ENCODE data around the gene P3H2.
"Not testable (repeated sequence)": the region's sequence is repeated elsewhere in the genome, so short reads cannot be mapped to it uniquely, and the experiment has no call there.

P3H2 gene

GRCh38 chr3:190076136-190076535 lies 44.6 kb downstream of the P3H2 start:
- no peak for DNase-seq (ENCODE audit: low read depth)
- H3K4me3 ChIP-seq (ENCODE audit: low read depth, low read length) = no peak overlapping the region

DNA sequence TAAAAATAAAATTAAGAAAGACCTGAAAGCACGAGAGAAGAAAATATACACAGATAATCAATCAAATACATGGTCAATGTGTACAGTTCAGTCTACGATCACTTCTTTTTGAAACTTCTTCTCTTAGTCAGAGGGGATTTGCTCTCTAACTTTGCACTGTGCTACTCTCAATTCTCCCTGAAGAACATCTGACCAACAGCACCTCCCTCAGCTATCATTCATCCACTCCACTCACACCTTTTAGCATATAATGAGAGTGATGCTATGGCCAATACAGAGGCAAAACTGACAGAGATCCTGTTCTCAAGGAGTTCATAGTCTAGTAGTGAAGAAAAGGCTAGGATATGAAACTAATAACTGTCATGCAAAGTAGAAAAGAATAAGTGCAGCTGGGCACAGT lies 45.9 kb downstream of the P3H2 start:
- TF ChIP-seq, protein P1, sequence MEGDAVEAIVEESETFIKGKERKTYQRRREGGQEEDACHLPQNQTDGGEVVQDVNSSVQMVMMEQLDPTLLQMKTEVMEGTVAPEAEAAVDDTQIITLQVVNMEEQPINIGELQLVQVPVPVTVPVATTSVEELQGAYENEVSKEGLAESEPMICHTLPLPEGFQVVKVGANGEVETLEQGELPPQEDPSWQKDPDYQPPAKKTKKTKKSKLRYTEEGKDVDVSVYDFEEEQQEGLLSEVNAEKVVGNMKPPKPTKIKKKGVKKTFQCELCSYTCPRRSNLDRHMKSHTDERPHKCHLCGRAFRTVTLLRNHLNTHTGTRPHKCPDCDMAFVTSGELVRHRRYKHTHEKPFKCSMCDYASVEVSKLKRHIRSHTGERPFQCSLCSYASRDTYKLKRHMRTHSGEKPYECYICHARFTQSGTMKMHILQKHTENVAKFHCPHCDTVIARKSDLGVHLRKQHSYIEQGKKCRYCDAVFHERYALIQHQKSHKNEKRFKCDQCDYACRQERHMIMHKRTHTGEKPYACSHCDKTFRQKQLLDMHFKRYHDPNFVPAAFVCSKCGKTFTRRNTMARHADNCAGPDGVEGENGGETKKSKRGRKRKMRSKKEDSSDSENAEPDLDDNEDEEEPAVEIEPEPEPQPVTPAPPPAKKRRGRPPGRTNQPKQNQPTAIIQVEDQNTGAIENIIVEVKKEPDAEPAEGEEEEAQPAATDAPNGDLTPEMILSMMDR (IDR thresholded peaks at IDR 0.05; ENCODE audit: low read depth, low read length, missing control alignments) = no peak
- no peak for DNase-seq (ENCODE audit: low read depth)

More at GRCh38 chr3:190076136-190076535, 44.6 kb downstream of the P3H2 start:
- TF ChIP-seq, protein P1 (IDR thresholded peaks at IDR 0.05; ENCODE audit: low read depth, low read length, missing control alignments) = no peak

GRCh38 chr3:190073264-190074008 lies 47.3 kb downstream of the P3H2 start:
- H3K4me3 ChIP-seq (ENCODE audit: low read depth, low read length) = no peak overlapping the region
- TF ChIP-seq, protein P1 (IDR thresholded peaks at IDR 0.05; ENCODE audit: low read depth, low read length, missing control alignments) = no peak
- DNase-seq (ENCODE audit: low read depth) = no peak

More for the DNA sequence above, 45.9 kb downstream of the P3H2 start:
- H3K4me3 ChIP-seq (ENCODE audit: low read depth, low read length) = no peak overlapping the region

GRCh38 chr3:190072856-190073255 lies 47.8 kb downstream of the P3H2 start:
- H3K4me3 ChIP-seq (ENCODE audit: low read depth, low read length) = no peak overlapping the region
- DNase-seq (ENCODE audit: low read depth) = no peak
- TF ChIP-seq, protein P1 (IDR thresholded peaks at IDR 0.05; ENCODE audit: low read depth, low read length, missing control alignments) = no peak

DNA sequence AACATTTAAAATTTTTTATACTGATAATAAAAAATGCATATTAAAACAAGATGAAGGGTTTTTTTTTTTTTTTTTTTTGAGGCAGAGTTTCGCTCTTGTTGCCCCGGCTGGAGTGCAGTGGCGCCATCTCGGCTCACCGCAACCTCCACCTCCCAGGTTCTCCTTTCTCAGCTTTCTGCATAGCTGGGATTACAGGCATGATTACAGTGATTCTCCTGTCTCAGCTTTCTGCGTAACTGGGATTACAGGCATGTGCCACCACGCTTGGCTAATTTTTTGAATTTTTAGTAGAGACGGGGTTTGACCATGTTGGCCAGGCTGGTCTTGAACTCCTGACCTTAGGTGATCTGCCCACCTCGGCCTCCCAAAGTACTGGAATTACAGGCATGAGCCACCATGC lies 48.8 kb downstream of the P3H2 start:
- DNase-seq (ENCODE audit: low read depth); H3K4me3 ChIP-seq (ENCODE audit: low read depth, low read length): not testable (repeated sequence)

DNA sequence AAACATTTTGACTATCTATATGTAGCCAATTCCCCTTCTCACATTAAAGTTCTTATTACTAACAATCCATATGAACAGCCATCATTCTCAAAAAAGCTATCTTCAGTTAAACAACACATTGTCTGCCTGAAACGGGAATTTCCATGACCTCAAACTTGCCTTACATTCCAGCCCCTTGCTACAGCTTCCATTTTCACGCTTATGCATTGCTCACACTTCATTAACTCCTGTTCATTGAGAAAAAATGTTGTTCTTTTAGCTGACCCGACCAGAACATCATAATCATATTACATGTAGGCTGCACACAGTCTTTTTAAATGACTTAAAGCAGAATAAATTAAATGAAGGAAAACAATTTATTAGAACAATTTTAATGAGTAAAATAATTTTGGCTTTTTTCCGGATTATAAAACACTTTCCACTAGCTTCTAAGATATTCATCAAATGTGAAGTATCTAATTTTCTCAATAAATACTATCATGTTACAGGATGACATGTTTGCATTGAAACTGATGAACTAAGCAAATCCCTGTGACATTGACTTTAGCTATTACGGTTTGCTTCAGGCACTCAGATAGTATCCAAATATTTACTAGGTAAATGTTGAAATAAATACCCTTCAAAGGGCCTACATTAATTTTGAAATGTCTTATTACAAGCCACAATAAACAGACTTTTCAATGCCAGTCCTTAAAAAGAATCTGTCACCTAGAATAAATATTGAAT lies 49.9 kb downstream of the P3H2 start:
- DNase-seq (ENCODE audit: low read depth) = no peak
- TF ChIP-seq, protein P1 (IDR thresholded peaks at IDR 0.05; ENCODE audit: low read depth, low read length, missing control alignments) = no peak
- H3K4me3 ChIP-seq (ENCODE audit: low read depth, low read length) = no peak overlapping the region

GRCh38 chr3:190065204-190065603 lies 55.5 kb downstream of the P3H2 start:
- TF ChIP-seq, protein P1 (IDR thresholded peaks at IDR 0.05; ENCODE audit: low read depth, low read length, missing control alignments) = no peak
- no peak overlapping the region for H3K4me3 ChIP-seq (ENCODE audit: low read depth, low read length)
- no peak for DNase-seq (ENCODE audit: low read depth)

Measured in GM12864 (cell line).